Neural progenitor cell (in vitro differentiated cells): ENCODE measurements around the gene BTBD9. TPM values are rescaled to one million over a fixed set of nuclear protein-coding genes. Genes with fewer than 3 reads are reported as not detected.

Source experiments
- DNase-seq: peaks from one replicate; pipeline ENCODE4 v3.0.0-alpha.2; 2016; ENCODE audit warnings: low spot score
- H2AFZ ChIP-seq: fragments of 200-600 bp; sonication (generic); replicated peaks from 2 replicates; pipeline ENCODE4 v1.6.1; 2016; ENCODE audit warnings: antibody characterized with exemption
- H3F3A ChIP-seq: fragments of 200-600 bp; sonication (generic); 2 replicates; pipeline ENCODE4 v1.6.1; 2016; ENCODE audit warnings: antibody characterized with exemption, low read depth
- H3K27ac ChIP-seq: fragments of 200-600 bp; sonication (generic); 2 replicates; pipeline ENCODE4 v1.5.1; 2016; ENCODE audit warnings: mild to moderate bottlenecking
- H3K27me3 ChIP-seq: fragments of 200-600 bp; sonication (generic); 2 replicates; pipeline ENCODE4 v1.6.1; 2016; ENCODE audit warnings: mild to moderate bottlenecking, moderate library complexity
- H3K36me3 ChIP-seq: fragments of 200-600 bp; sonication (generic); 2 replicates; pipeline ENCODE4 v1.5.1; 2016
- H3K4me1 ChIP-seq: fragments of 200-600 bp; sonication (generic); 2 replicates; pipeline ENCODE4 v1.6.1; 2016; ENCODE audit warnings: mixed run types
- H3K4me2 ChIP-seq: fragments of 200-600 bp; sonication (generic); 2 replicates; pipeline ENCODE4 v1.6.1; 2016
- H3K4me3 ChIP-seq: fragments of 200-600 bp; sonication (generic); 2 replicates; pipeline ENCODE4 v1.5.1; 2016
- H3K79me2 ChIP-seq: fragments of 200-600 bp; sonication (generic); 2 replicates; pipeline ENCODE4 v1.6.1; 2016; ENCODE audit warnings: low read depth
- H3K9ac ChIP-seq: fragments of 200-600 bp; sonication (generic); 2 replicates; pipeline ENCODE4 v1.6.1; 2016
- H3K9me3 ChIP-seq: fragments of 200-600 bp; sonication (generic); 2 replicates; pipeline ENCODE4 v1.5.1; 2016; ENCODE audit warnings: low read depth
- H4K20me1 ChIP-seq: fragments of 200-600 bp; sonication (generic); 2 replicates; pipeline ENCODE4 v1.6.1; 2016; ENCODE audit warnings: low read depth
- H3K27ac Mint-ChIP-seq: 3 replicates; pipeline ENCODE4 v1.8.0; 2021; ENCODE audit warnings: mixed read lengths
- H3K27me3 Mint-ChIP-seq: 2 replicates; pipeline ENCODE4 v1.8.0; 2022; ENCODE audit warnings: low read depth, mild to moderate bottlenecking, inconsistent platforms, moderate library complexity, mixed read lengths; ENCODE audit not compliant: insufficient read depth
- H3K36me3 Mint-ChIP-seq: 3 replicates; pipeline ENCODE4 v1.8.0; 2021; ENCODE audit warnings: mixed read lengths
- H3K4me1 Mint-ChIP-seq: 3 replicates; pipeline ENCODE4 v1.8.0; 2021; ENCODE audit warnings: mixed read lengths
- H3K4me3 Mint-ChIP-seq: 3 replicates; pipeline ENCODE4 v1.8.0; 2021; ENCODE audit warnings: mild to moderate bottlenecking, moderate library complexity, mixed read lengths
- H3K9me3 Mint-ChIP-seq: 3 replicates; pipeline ENCODE4 v1.8.0; 2020; ENCODE audit warnings: mixed read lengths
- CTCF ChIP-seq: fragments of 200-600 bp; sonication (generic); IDR thresholded peaks from 2 replicates; pipeline ENCODE4 v1.5.1; 2017; ENCODE audit warnings: antibody characterized with exemption, mild to moderate bottlenecking
- EZH2 ChIP-seq: fragments of 200-600 bp; sonication (generic); IDR thresholded peaks from 2 replicates; pipeline ENCODE4 v1.6.1; 2017; ENCODE audit warnings: antibody characterized with exemption, mild to moderate bottlenecking, moderate library complexity
- EZH2phosphoT487 ChIP-seq: fragments of 200-600 bp; sonication (generic); IDR thresholded peaks from 2 replicates; pipeline ENCODE4 v1.6.1; 2017; ENCODE audit warnings: antibody characterized with exemption
- total RNA-seq: library from RNA; depleted of rRNA; stranded (reverse); fragments of >200 nt; gene quantifications from 2 replicates; pipeline ENCODE4 v1.2.3, GENCODE V29; 2015; ENCODE audit warnings: low replicate concordance

Gene BTBD9
- total RNA-seq, 1 donor from 2014 or later: 16.9 TPM

GRCh38 chr6:38218235-38218634, 421.5 kb downstream of the BTBD9 start:
- Histone ChIP-seq H4K20me1 (no peaks in the 10 kb centered on the region), H2AFZ (no peak overlapping the region), H3K4me1 (peaks cover 27% of the 10 kb centered on the region), H3K4me3 (no peak overlapping the region), H3K36me3 (no peaks in the 10 kb centered on the region), H3K9me3 (no peaks in the 10 kb centered on the region), H3F3A (peaks cover 8% of the 10 kb centered on the region), H3K27ac (no peak overlapping the region), H3K9ac (no peak overlapping the region), H3K4me2 (no peak overlapping the region), H3K79me2 (no peaks in the 10 kb centered on the region), H3K27me3 (no peaks in the 10 kb centered on the region)
- peaks cover under 1% of the 10 kb centered on the region for H3K27me3 Mint-ChIP-seq
- H3K27ac Mint-ChIP-seq: no peak overlapping the region
- H3K9me3 Mint-ChIP-seq: no peaks in the 10 kb centered on the region
- H3K36me3 Mint-ChIP-seq: no peaks in the 10 kb centered on the region
- H3K4me1 Mint-ChIP-seq: peaks cover 25% of the 10 kb centered on the region
- no peak overlapping the region for H3K4me3 Mint-ChIP-seq
- no peak for TF ChIP-seq EZH2
- TF ChIP-seq CTCF: no peak
- TF ChIP-seq EZH2phosphoT487: no peak
- DNase-seq: no peak

GRCh38 chr6:38216451-38216850, 423.3 kb downstream of the BTBD9 start:
- Histone ChIP-seq H3K79me2 (no peaks in the 10 kb centered on the region), H3K4me2 (no peak overlapping the region), H2AFZ (no peak overlapping the region), H3F3A (peaks cover 8% of the 10 kb centered on the region), H3K4me3 (no peak overlapping the region), H3K27me3 (no peaks in the 10 kb centered on the region), H3K4me1 (peaks cover 40% of the 10 kb centered on the region), H3K36me3 (no peaks in the 10 kb centered on the region), H3K9me3 (no peaks in the 10 kb centered on the region), H3K9ac (no peak overlapping the region), H3K27ac (no peak overlapping the region), H4K20me1 (no peaks in the 10 kb centered on the region)
- H3K4me1 Mint-ChIP-seq: peaks cover 37% of the 10 kb centered on the region
- TF ChIP-seq EZH2phosphoT487 (no peak), CTCF (no peak), EZH2 (no peak)
- H3K36me3 Mint-ChIP-seq: no peaks in the 10 kb centered on the region
- H3K4me3 Mint-ChIP-seq: no peak overlapping the region
- peaks cover 2% of the 10 kb centered on the region for H3K27me3 Mint-ChIP-seq
- no peaks in the 10 kb centered on the region for H3K9me3 Mint-ChIP-seq
- H3K27ac Mint-ChIP-seq: no peak overlapping the region
- DNase-seq: no peak

DNA sequence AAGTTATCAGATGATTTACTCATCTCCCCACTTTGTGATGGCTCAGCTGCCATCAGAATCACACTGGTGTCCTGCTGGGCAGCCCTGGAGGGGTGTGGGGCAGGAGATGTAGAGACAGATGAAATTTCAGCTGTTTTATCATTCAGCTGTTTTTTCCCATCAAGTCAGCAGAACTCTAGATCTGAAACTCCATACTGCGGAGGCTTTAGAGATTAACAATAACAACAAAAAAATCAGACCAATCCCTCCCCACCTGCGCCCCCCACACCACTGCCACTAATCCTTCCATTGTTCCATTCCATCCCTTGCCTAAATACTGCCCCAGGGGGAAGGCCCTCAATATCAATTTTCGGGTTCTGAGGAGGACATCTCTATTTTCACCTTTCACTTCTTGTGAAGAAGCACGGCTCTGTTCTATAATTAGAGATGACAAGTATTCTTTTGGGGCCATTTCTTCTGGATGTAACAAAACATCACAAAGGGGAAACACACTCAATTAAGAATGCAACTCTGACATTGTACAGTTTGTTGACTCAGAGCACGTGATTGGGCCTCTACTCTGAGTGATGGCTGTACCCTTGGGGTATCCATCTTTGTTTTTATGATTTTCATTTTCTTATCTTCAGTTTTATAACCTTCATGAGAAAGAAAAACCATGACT, 423.9 kb downstream of the BTBD9 start:
- peak overlapping the region; percentile 33 for H3K27ac Mint-ChIP-seq
- H3K4me3 Mint-ChIP-seq: no peak overlapping the region
- peaks cover 37% of the 10 kb centered on the region for H3K4me1 Mint-ChIP-seq
- no peaks in the 10 kb centered on the region for H3K9me3 ChIP-seq
- H3K9me3 Mint-ChIP-seq: no peaks in the 10 kb centered on the region
- no peak for TF ChIP-seq EZH2phosphoT487
- TF ChIP-seq EZH2: no peak
- no peak for TF ChIP-seq CTCF
- H3K4me1 ChIP-seq: peaks cover 40% of the 10 kb centered on the region
- peak overlapping the region; percentile 27 for H3K4me2 ChIP-seq
- H3K36me3 Mint-ChIP-seq: no peaks in the 10 kb centered on the region
- H3K4me3 ChIP-seq: no peak overlapping the region
- no peaks in the 10 kb centered on the region for H4K20me1 ChIP-seq
- H3K27me3 Mint-ChIP-seq: peaks cover 2% of the 10 kb centered on the region
- no peaks in the 10 kb centered on the region for H3K79me2 ChIP-seq
- H3F3A ChIP-seq: peaks cover 9% of the 10 kb centered on the region
- no peak for DNase-seq
- H3K9ac ChIP-seq: no peak overlapping the region
- H3K27me3 ChIP-seq: no peaks in the 10 kb centered on the region
- no peaks in the 10 kb centered on the region for H3K36me3 ChIP-seq
- H2AFZ ChIP-seq: no peak overlapping the region
- H3K27ac ChIP-seq: no peak overlapping the region
